Keratinocyte (primary cell): ENCODE data around the gene TTLL5. TPM values are rescaled to one million over a fixed set of nuclear protein-coding genes. Genes with fewer than 3 reads are reported as not detected.

Experiments
- DNase-seq: peaks from one replicate; pipeline ENCODE4 v3.0.0-alpha.2; 2011; ENCODE audit warnings: low read depth, missing footprints, low spot score
- FAIRE-seq: peaks from 2 replicates; lab custom pipeline; 2011; peaks lifted over from hg19 to GRCh38; lab: Jason Lieb, UNC
- H2AFZ ChIP-seq: 2 replicates; pipeline ENCODE4 v1.6.0; 2012; ENCODE audit warnings: low read length, control low read depth, inconsistent platforms; ENCODE audit not compliant: control insufficient read depth
- H3K27ac ChIP-seq: 2 replicates; pipeline ENCODE4 v1.5.1; 2011; ENCODE audit warnings: low read length; ENCODE audit not compliant: control insufficient read depth, insufficient read depth
- H3K27me3 ChIP-seq: 3 replicates; pipeline ENCODE4 v1.6.0; 2011; ENCODE audit warnings: low read length; ENCODE audit not compliant: control insufficient read depth, insufficient read depth; ENCODE audit errors: extremely low read depth
- H3K36me3 ChIP-seq, 2 experiments: 2 replicates in 1 of 2; 3 replicates in 1 of 2; pipeline ENCODE4 v1.5.1; 2011; ENCODE audit warnings: low read length in 2 of 2, mild to moderate bottlenecking in 1 of 2; ENCODE audit not compliant: control insufficient read depth in 2 of 2, insufficient read depth in 2 of 2; ENCODE audit errors: extremely low read depth in 1 of 2
- H3K4me1 ChIP-seq: 3 replicates; pipeline ENCODE4 v1.5.1; 2011; ENCODE audit warnings: low read length; ENCODE audit not compliant: control insufficient read depth, insufficient read depth; ENCODE audit errors: extremely low read depth
- H3K4me2 ChIP-seq: 3 replicates; pipeline ENCODE4 v1.6.0; 2011; ENCODE audit warnings: low read depth, low read length; ENCODE audit not compliant: control insufficient read depth, insufficient read depth; ENCODE audit errors: extremely low read depth
- H3K4me3 ChIP-seq, 3 experiments: fragments of 200-600 bp in 1 of 3; sonication (generic) in 1 of 3; 2 replicates in 2 of 3; 3 replicates in 1 of 3; pipeline ENCODE4 v1.5.1; 2011 to 2016; ENCODE audit warnings: low read length in 3 of 3, mild to moderate bottlenecking in 3 of 3, control low read depth in 2 of 3, inconsistent platforms in 1 of 3, low read depth in 1 of 3, mixed read lengths in 1 of 3, mixed run types in 1 of 3, moderate library complexity in 1 of 3; ENCODE audit not compliant: control insufficient read depth in 2 of 3, insufficient read depth in 2 of 3; ENCODE audit errors: extremely low read depth in 1 of 3
- H3K79me2 ChIP-seq: 2 replicates; pipeline ENCODE4 v1.6.0; 2012; ENCODE audit warnings: low read length; ENCODE audit not compliant: control insufficient read depth, insufficient read depth
- H3K9ac ChIP-seq: 3 replicates; pipeline ENCODE4 v1.6.0; 2011; ENCODE audit warnings: low read length; ENCODE audit not compliant: control insufficient read depth, insufficient read depth; ENCODE audit errors: extremely low read depth
- H3K9me1 ChIP-seq: 3 replicates; pipeline ENCODE4 v1.6.0; 2011; ENCODE audit warnings: low read length; ENCODE audit not compliant: control insufficient read depth, insufficient read depth; ENCODE audit errors: extremely low read depth
- H3K9me3 ChIP-seq: 2 replicates; pipeline ENCODE4 v1.5.1; 2012; ENCODE audit warnings: low read depth, low read length; ENCODE audit not compliant: control insufficient read depth
- H4K20me1 ChIP-seq: 3 replicates; pipeline ENCODE4 v1.6.0; 2011; ENCODE audit warnings: low read length; ENCODE audit not compliant: control insufficient read depth, insufficient read depth; ENCODE audit errors: extremely low read depth
- EZH2 ChIP-seq: IDR thresholded peaks from one replicate; pipeline ENCODE4 v1.6.1; 2012; ENCODE audit warnings: inconsistent platforms, mild to moderate bottlenecking, low read length, moderate library complexity
- dilution Hi-C: fragments of 300-500 bp; cut with MboI; formaldehyde crosslinking; loops from one replicate; pipeline ENCODE4 v1.7.0; 2020; ENCODE audit warnings: low sequenced_read_pairs; ENCODE audit not compliant: extremely low pct_ligation_motif_present
- polyA plus RNA-seq, 5 experiments: library from polyadenylated mRNA; depleted of rRNA in 3 of 5; stranded (reverse) in 3 of 5; stranded (forward) in 1 of 5; unstranded in 1 of 5; fragments of >200 nt; gene quantifications; 1 replicate in 1 of 5; 2 replicates in 3 of 5; 3 replicates in 1 of 5; pipeline versions ENCODE4 v1.2.1 to v1.2.3, GENCODE V29; 2011 to 2012; ENCODE audit warnings: missing spikeins in 2 of 5, low read depth in 1 of 5, low replicate concordance in 1 of 5
- TF ChIP-seq, protein P1 (sequence below), 3 experiments: IDR thresholded peaks in 1 of 3; conservative IDR thresholded peaks in 1 of 3; optimal IDR thresholded peaks in 1 of 3; 2 replicates in 2 of 3; 3 replicates in 1 of 3; pipeline versions ENCODE3 to v1.5.1; 2011; ENCODE audit warnings: low read length in 3 of 3, mild to moderate bottlenecking in 3 of 3, moderate library complexity in 2 of 3, control low read depth in 1 of 3, inconsistent platforms in 1 of 3; ENCODE audit not compliant: insufficient read depth in 2 of 3; ENCODE audit errors: extremely low read depth in 1 of 3

Gene TTLL5
- polyA plus RNA-seq, 1 donor (not counting 4 experiments of a cell fraction or from before 2014, with no cell fraction given): 20.7 TPM

DNA sequence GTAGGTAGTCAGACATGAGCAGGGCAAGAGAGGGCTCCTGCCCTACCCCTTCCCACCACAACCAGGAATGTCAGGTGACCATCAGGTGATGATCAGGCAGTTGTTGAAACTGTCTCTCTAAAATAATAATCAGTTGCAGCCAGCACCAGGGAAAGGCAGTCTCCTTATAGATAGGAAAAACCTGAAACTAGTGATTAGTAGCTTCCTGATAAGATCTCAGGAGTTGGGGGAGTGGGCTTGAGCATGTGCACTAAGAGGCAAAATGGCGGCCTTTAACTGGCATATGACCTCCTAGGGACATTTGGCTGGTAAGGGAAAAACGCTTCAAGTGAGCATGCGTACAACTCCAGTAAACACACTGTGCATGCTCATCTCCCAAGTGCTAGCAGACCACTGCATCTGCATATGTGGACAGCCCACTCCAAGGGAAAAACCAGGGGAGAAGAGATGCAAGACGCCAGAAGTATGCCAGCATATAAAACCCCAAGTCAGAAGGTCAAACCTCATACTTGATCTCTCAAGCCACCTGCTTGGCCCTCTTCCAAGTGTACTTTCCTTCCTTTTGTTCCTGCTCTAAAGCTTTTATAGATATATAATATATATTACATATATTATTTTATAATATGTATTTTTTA is 283.7 kb downstream of the TTLL5 start:
- Histone ChIP-seq H3K27ac (no peak overlapping the region), H3K4me1 (no peaks in the 10 kb centered on the region), H3K27me3 (no peaks in the 10 kb centered on the region), H2AFZ (no peak overlapping the region), H4K20me1 (no peaks in the 10 kb centered on the region), H3K36me3 (no peaks in the 10 kb centered on the region), H3K9me3 (no peaks in the 10 kb centered on the region), H3K9me1 (no peaks in the 10 kb centered on the region), H3K9ac (no peak overlapping the region), H3K4me2 (no peak overlapping the region), H3K79me2 (no peaks in the 10 kb centered on the region), H3K4me3 (no peak overlapping the region)
- no peak for TF ChIP-seq EZH2
- TF ChIP-seq, protein P1, sequence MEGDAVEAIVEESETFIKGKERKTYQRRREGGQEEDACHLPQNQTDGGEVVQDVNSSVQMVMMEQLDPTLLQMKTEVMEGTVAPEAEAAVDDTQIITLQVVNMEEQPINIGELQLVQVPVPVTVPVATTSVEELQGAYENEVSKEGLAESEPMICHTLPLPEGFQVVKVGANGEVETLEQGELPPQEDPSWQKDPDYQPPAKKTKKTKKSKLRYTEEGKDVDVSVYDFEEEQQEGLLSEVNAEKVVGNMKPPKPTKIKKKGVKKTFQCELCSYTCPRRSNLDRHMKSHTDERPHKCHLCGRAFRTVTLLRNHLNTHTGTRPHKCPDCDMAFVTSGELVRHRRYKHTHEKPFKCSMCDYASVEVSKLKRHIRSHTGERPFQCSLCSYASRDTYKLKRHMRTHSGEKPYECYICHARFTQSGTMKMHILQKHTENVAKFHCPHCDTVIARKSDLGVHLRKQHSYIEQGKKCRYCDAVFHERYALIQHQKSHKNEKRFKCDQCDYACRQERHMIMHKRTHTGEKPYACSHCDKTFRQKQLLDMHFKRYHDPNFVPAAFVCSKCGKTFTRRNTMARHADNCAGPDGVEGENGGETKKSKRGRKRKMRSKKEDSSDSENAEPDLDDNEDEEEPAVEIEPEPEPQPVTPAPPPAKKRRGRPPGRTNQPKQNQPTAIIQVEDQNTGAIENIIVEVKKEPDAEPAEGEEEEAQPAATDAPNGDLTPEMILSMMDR (optimal IDR thresholded peaks at IDR 0.05 in 1 of 3, IDR thresholded peaks at IDR 0.05 in 1 of 3, conservative IDR thresholded peaks at IDR 0.05 in 1 of 3; ENCODE audit: extremely low read depth in 1 of 3, insufficient read depth in 2 of 3, low read length in 3 of 3): no peak
- dilution Hi-C loops: no loop called here
- FAIRE-seq: no peak
- no peak for DNase-seq

DNA sequence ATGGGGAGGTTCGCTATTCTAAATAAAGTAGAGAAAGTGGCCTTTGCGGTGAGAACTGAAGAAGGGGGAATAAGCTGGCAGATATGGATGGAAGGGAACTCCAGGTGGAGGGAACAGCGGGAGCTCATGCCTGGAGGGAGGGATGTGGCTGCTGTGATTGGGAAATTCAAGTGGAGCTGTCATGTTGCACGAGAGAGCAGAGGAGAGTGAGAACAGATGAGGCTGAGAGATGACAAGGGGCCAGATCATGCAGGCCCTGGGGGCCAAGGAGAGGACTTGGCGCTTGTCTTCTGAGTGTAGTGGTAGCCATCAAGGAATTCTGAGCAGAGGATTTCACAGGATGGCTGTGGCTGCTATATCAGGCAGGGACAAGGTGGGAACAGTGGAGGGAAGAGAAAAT is 285.7 kb downstream of the TTLL5 start:
- FAIRE-seq (no peak), DNase-seq (no peak)
- Histone ChIP-seq H3K4me2 (no peak overlapping the region), H3K4me1 (no peaks in the 10 kb centered on the region), H3K4me3 (no peak overlapping the region), H3K36me3 (no peaks in the 10 kb centered on the region), H3K27me3 (no peaks in the 10 kb centered on the region), H3K27ac (no peak overlapping the region), H3K9ac (no peak overlapping the region), H2AFZ (no peak overlapping the region), H4K20me1 (no peaks in the 10 kb centered on the region), H3K79me2 (no peaks in the 10 kb centered on the region), H3K9me1 (no peaks in the 10 kb centered on the region), H3K9me3 (no peaks in the 10 kb centered on the region)
- dilution Hi-C loops: no loop called here
- TF ChIP-seq, protein P1 (optimal IDR thresholded peaks at IDR 0.05 in 1 of 3, IDR thresholded peaks at IDR 0.05 in 1 of 3, conservative IDR thresholded peaks at IDR 0.05 in 1 of 3; ENCODE audit: extremely low read depth in 1 of 3, insufficient read depth in 2 of 3, low read length in 3 of 3): no peak
- no peak for TF ChIP-seq EZH2
